ENCODE data around the gene JOSD1. TPM values are rescaled to one million over a fixed set of nuclear protein-coding genes. Genes with fewer than 3 reads are reported as not detected.

JOSD1 gene
- total RNA-seq = 59.1 and 62.1 TPM in 2 replicates
- 35.9 and 40.5 TPM in 2 replicates for polyA plus RNA-seq
- 32.4 and 32.9 TPM in 2 replicates for polyA plus RNA-seq (2012)
- 43.6 and 54.7 TPM in 2 replicates for polyA minus RNA-seq (ENCODE audit: low replicate concordance)

GRCh38 chr22:38700789-38701628, at the start of gene JOSD1:
Gene JOSD1 (minus strand): TSS chr22:38700943. CDS start chr22:38699987, 956 bp downstream.
- peak within 1 kb of the TSS; percentile 60 to 92 (median 73) for H3K4me3 ChIP-seq (replicated peaks in 1 of 4; ENCODE audit: control extremely low read depth in 1 of 4, insufficient read depth in 1 of 4, low read depth in 3 of 4, low read length in 4 of 4)
- peak within 1 kb of the TSS; percentile 98 for H3K4me2 ChIP-seq (ENCODE audit: extremely low read depth, insufficient read depth, low read length)
- peak within 1 kb of the TSS; percentile 4 for H2AFZ ChIP-seq (ENCODE audit: low read length)
- H3K27me3 ChIP-seq (ENCODE audit: control insufficient read depth, insufficient read depth, low read length) = no peaks in the 10 kb centered on the region
- no peak for TF ChIP-seq CTCF (conservative IDR thresholded peaks at IDR 0.05 in 1 of 2, IDR thresholded peaks at IDR 0.05 in 1 of 2; ENCODE audit: low read depth in 1 of 2, low read length in 2 of 2)
- TF ChIP-seq EZH2 (IDR thresholded peaks at IDR 0.05; ENCODE audit: low read length, missing control alignments) = no peak
- no peaks in the 10 kb centered on the region for H3K36me3 ChIP-seq (ENCODE audit: control insufficient read depth, insufficient read depth, low read length)
- peaks cover 18% of the 10 kb centered on the region for H3K4me1 ChIP-seq (ENCODE audit: control insufficient read depth, extremely low read depth, insufficient read depth, low read length)
- H3K27ac ChIP-seq (ENCODE audit: insufficient read depth, low read length) = peak within 1 kb of the TSS; percentile 89
- H3K9ac ChIP-seq (ENCODE audit: insufficient read depth, low read length) = peak within 1 kb of the TSS; percentile 90
- H3K9me3 ChIP-seq (ENCODE audit: control insufficient read depth, insufficient read depth, low read depth, low read length) = no peaks in the 10 kb centered on the region
- no peaks in the 10 kb centered on the region for H4K20me1 ChIP-seq (ENCODE audit: control insufficient read depth, extremely low read depth, insufficient read depth, low read length)
- peaks cover 36% of the 10 kb centered on the region for H3K79me2 ChIP-seq (ENCODE audit: control insufficient read depth, insufficient read depth, low read length)
- peak; percentile 92 to 95 for DNase-seq (ENCODE audit: low read depth in 2 of 2)

GRCh38 chr22:38750104-38750503, 49.4 kb upstream of the JOSD1 start:
- Histone ChIP-seq H3K9ac (ENCODE audit: insufficient read depth, low read length) (no peak overlapping the region), H3K4me1 (ENCODE audit: control insufficient read depth, extremely low read depth, insufficient read depth, low read length) (peaks cover 4% of the 10 kb centered on the region), H3K9me3 (ENCODE audit: control insufficient read depth, insufficient read depth, low read depth, low read length) (no peaks in the 10 kb centered on the region), H3K27me3 (ENCODE audit: control insufficient read depth, insufficient read depth, low read length) (no peaks in the 10 kb centered on the region), H3K36me3 (ENCODE audit: control insufficient read depth, insufficient read depth, low read length) (peaks cover 38% of the 10 kb centered on the region), H3K4me2 (ENCODE audit: extremely low read depth, insufficient read depth, low read length) (no peak overlapping the region), H2AFZ (ENCODE audit: low read length) (no peak overlapping the region), H4K20me1 (ENCODE audit: control insufficient read depth, extremely low read depth, insufficient read depth, low read length) (no peaks in the 10 kb centered on the region), H3K79me2 (ENCODE audit: control insufficient read depth, insufficient read depth, low read length) (peaks cover 18% of the 10 kb centered on the region), H3K27ac (ENCODE audit: insufficient read depth, low read length) (no peak overlapping the region), H3K4me3 (replicated peaks in 1 of 4; ENCODE audit: control extremely low read depth in 1 of 4, insufficient read depth in 1 of 4, low read depth in 3 of 4, low read length in 4 of 4) (no peak overlapping the region)
- DNase-seq (ENCODE audit: low read depth in 2 of 2) = no peak
- TF ChIP-seq EZH2 (IDR thresholded peaks at IDR 0.05; ENCODE audit: low read length, missing control alignments) (no peak), CTCF (conservative IDR thresholded peaks at IDR 0.05 in 1 of 2, IDR thresholded peaks at IDR 0.05 in 1 of 2; ENCODE audit: low read depth in 1 of 2, low read length in 2 of 2) (no peak)

GRCh38 chr22:38748487-38749136, 47.9 kb upstream of the JOSD1 start:
- Histone ChIP-seq H3K36me3 (ENCODE audit: control insufficient read depth, insufficient read depth, low read length) (peaks cover 43% of the 10 kb centered on the region), H3K27ac (ENCODE audit: insufficient read depth, low read length) (no peak overlapping the region), H3K4me1 (ENCODE audit: control insufficient read depth, extremely low read depth, insufficient read depth, low read length) (no peaks in the 10 kb centered on the region), H3K79me2 (ENCODE audit: control insufficient read depth, insufficient read depth, low read length) (peaks cover 8% of the 10 kb centered on the region), H3K27me3 (ENCODE audit: control insufficient read depth, insufficient read depth, low read length) (no peaks in the 10 kb centered on the region), H3K4me2 (ENCODE audit: extremely low read depth, insufficient read depth, low read length) (no peak overlapping the region), H3K9me3 (ENCODE audit: control insufficient read depth, insufficient read depth, low read depth, low read length) (no peaks in the 10 kb centered on the region), H3K4me3 (replicated peaks in 1 of 4; ENCODE audit: control extremely low read depth in 1 of 4, insufficient read depth in 1 of 4, low read depth in 3 of 4, low read length in 4 of 4) (no peak overlapping the region), H2AFZ (ENCODE audit: low read length) (no peak overlapping the region), H3K9ac (ENCODE audit: insufficient read depth, low read length) (no peak overlapping the region), H4K20me1 (ENCODE audit: control insufficient read depth, extremely low read depth, insufficient read depth, low read length) (no peaks in the 10 kb centered on the region)
- DNase-seq (ENCODE audit: low read depth in 2 of 2) = no peak
- no peak for TF ChIP-seq CTCF (conservative IDR thresholded peaks at IDR 0.05 in 1 of 2, IDR thresholded peaks at IDR 0.05 in 1 of 2; ENCODE audit: low read depth in 1 of 2, low read length in 2 of 2)
- TF ChIP-seq EZH2 (IDR thresholded peaks at IDR 0.05; ENCODE audit: low read length, missing control alignments) = no peak
